LNCaP clone FGC (cell line): ENCODE data around the gene DCAKD.
A peak's percentile ranks its signal among the peaks of the same experiment; 100 is the strongest.

ENCODE experiments used
- DNase-seq: peaks from one replicate; pipeline ENCODE4 v3.0.0-alpha.2; 2011; ENCODE audit warnings: low read depth
- H3K4me3 ChIP-seq: 2 replicates; pipeline ENCODE4 v1.5.1; 2011; ENCODE audit warnings: mild to moderate bottlenecking, low read depth, low read length, control low read depth
- CTCF ChIP-seq: IDR thresholded peaks from 2 replicates; pipeline ENCODE4 v1.5.1; 2012; ENCODE audit warnings: mild to moderate bottlenecking; ENCODE audit not compliant: control insufficient read depth, insufficient read depth; ENCODE audit errors: extremely low read depth

DCAKD gene

GRCh38 chr17:45042346-45043120, 8.9 kb downstream of the DCAKD start:
- no peak for TF ChIP-seq CTCF
- no peak for DNase-seq
- no peak overlapping the region for H3K4me3 ChIP-seq

DNA sequence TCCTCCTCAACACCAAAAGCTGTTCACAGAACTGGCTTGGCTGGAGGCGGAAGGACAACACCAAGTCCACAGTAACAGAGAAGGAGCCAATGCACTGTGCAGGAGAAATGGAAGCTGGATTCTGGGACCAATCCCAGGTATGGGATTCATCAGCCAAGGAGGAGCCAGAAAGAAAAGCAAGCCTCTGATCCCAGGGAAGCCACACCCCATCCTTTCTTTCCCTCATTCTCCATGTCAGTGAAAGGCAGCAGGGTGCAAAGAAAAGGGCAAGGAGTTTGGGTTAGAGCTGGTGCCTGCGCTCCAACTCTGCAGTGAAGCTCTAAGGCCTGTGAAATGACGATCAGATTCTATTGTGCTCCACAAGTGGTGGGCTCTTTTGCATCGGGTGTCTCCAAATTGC, 11.0 kb downstream of the DCAKD start:
- DNase-seq: peak; percentile 67
- TF ChIP-seq CTCF: no peak
- no peak overlapping the region for H3K4me3 ChIP-seq

DNA sequence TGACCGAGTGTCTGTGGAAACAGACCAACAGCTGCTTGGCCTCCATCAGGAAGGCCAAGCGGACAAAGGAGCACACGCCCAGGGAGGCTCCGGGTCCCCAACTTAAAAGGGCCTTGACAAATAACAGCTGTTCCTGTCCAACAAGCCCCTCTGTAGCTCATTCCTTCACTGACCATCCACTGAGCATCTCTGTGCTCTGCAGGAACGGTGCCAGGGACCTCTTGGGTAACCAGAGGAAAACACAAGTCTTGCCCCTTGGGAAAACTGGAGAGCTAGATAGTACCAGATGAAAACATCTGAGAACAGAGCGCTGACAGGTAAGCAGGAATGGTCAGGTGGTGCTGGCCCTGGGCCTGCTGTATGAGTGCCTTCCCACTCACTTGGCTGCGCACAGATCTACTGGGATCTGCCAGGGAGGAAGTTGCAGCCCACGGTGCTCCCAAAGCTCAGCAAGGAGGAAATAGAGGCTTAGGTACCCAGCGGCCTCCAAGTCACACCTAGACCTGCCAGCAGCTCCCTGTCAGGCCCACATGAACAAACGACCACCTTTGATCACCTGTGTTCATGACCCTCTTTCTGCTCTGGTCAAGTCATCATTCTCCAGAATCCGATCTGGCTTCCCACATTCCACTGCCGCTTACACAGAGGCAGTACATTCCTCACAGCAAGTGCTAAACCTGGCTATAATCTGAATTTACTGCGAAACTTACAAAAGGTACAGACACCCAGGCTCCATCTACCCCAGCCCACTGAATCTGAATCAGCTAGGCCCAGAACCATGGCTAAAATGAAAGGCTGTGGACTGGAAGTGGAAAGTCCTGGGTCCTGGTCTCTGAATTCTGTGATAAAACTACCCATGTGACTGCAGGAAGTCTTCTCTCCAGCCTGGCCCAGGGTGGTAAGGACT, 12.5 kb downstream of the DCAKD start:
- TF ChIP-seq CTCF: no peak
- no peak overlapping the region for H3K4me3 ChIP-seq
- peak; percentile 84 for DNase-seq

GRCh38 chr17:45036691-45037090, 14.7 kb downstream of the DCAKD start:
- H3K4me3 ChIP-seq: no peak overlapping the region
- DNase-seq: no peak
- no peak for TF ChIP-seq CTCF

DNA sequence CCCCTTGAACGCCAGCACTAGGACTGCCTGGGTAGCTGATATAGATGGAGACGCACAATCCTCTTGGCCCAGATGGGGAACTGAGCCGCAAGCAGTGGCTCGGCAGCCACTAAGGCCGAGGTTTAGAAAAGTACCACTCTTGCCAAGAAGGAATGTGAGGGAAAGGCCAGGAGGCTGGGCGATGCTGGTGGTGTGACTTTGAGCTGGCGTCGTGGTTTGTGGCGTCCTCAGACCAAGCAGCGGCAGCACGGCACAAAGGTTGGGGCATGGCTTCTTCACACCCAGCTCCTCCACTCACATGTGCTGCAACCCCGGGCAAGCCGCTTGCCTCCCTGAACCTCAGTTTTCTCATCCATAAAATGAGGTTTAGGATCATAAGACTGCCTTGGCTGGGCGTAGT, 15.6 kb downstream of the DCAKD start:
- DNase-seq: no peak
- no peak for TF ChIP-seq CTCF
- no peak overlapping the region for H3K4me3 ChIP-seq

DNA sequence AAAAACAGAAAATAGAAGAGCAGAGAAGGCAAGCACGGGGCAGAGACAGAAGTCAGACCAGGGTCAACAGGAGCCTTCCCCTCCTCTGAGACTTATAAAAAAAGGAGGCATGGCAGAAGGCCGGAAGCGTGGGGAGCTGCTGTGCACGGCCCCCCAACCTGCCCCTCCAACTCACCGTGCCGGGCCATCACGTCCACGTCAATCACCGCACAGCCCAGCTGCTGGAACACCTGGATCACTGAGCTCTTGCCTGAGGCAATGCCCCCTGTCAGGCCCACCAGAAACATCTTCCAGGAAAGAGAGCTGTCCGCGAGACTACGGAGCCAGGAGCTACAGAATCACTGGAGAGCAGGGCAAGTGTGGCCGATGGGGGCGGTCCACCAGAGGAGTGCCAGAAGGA, 16.8 kb downstream of the DCAKD start:
- no peak for DNase-seq
- TF ChIP-seq CTCF: no peak
- H3K4me3 ChIP-seq: no peak overlapping the region

GRCh38 chr17:45032174-45032541, 19.3 kb downstream of the DCAKD start:
- no peak for DNase-seq
- TF ChIP-seq CTCF: no peak
- H3K4me3 ChIP-seq: no peak overlapping the region
